ENCODE results near the gene CFAP74.

The CFAP74 gene

DNA sequence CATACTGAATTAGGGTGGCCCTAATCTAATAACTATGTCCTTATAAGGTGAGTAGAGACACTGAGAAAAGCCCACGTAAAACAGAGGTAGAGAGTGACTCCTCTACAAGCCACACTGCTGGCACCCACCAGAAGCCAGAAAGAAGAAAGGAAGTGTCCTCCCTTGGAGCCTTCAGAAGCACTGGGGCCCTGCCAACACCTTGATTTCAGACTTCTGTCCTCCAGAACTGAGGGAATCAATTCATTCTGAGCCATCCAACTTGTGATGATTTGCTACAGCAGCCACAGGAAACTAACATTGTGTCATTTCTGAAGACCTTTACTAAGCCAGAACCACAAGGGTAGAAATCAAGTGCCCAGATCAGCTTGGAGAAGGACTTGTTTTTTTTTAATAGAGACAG lies 127.7 kb downstream of the CFAP74 start:
- no peak overlapping the region for H3K4me2 ChIP-seq (ENCODE audit: insufficient read depth, low read length)
- H3K4me1 ChIP-seq (ENCODE audit: insufficient read depth, low read length): no peaks in the 10 kb centered on the region
- H3K4me3 ChIP-seq (ENCODE audit: low read depth in 1 of 2, low read length in 2 of 2): no peak overlapping the region
- H3K27ac ChIP-seq (ENCODE audit: low read length): no peak overlapping the region
- TF ChIP-seq EZH2 (IDR thresholded peaks at IDR 0.05; ENCODE audit: borderline replicate concordance, low read depth, low read length, severe bottlenecking) (no peak), CTCF (IDR thresholded peaks at IDR 0.05; ENCODE audit: borderline replicate concordance, extremely low read depth, low read length, poor library complexity, severe bottlenecking) (no peak)
- H3K79me2 ChIP-seq (ENCODE audit: insufficient read depth, low read length): peaks cover 100% of the 10 kb centered on the region
- H4K20me1 ChIP-seq (ENCODE audit: insufficient read depth, low read length): peaks cover 93% of the 10 kb centered on the region
- H3K9me3 ChIP-seq (ENCODE audit: insufficient read depth, low read length, severe bottlenecking): no peaks in the 10 kb centered on the region
- H3K36me3 ChIP-seq (ENCODE audit: insufficient read depth, low read length): peaks cover 80% of the 10 kb centered on the region
- no peak overlapping the region for H3K9ac ChIP-seq (ENCODE audit: low read depth, low read length)
- DNase-seq (no peak), ATAC-seq (ENCODE audit: insufficient read depth, low read depth) (no peak)
- no peaks in the 10 kb centered on the region for H3K27me3 ChIP-seq (ENCODE audit: insufficient read depth, low read length, poor library complexity)
- no peak overlapping the region for H2AFZ ChIP-seq (ENCODE audit: low read depth, low read length)

GRCh38 chr1:1874901-1875300 lies 128.7 kb downstream of the CFAP74 start:
- Histone ChIP-seq H3K27ac (ENCODE audit: low read length) (no peak overlapping the region), H3K4me3 (ENCODE audit: low read depth in 1 of 2, low read length in 2 of 2) (no peak overlapping the region), H2AFZ (ENCODE audit: low read depth, low read length) (no peak overlapping the region), H3K36me3 (ENCODE audit: insufficient read depth, low read length) (peaks cover 81% of the 10 kb centered on the region), H3K27me3 (ENCODE audit: insufficient read depth, low read length, poor library complexity) (no peaks in the 10 kb centered on the region), H4K20me1 (ENCODE audit: insufficient read depth, low read length) (peaks cover 94% of the 10 kb centered on the region), H3K9me3 (ENCODE audit: insufficient read depth, low read length, severe bottlenecking) (no peaks in the 10 kb centered on the region), H3K9ac (ENCODE audit: low read depth, low read length) (no peak overlapping the region), H3K4me2 (ENCODE audit: insufficient read depth, low read length) (no peak overlapping the region), H3K79me2 (ENCODE audit: insufficient read depth, low read length) (peaks cover 100% of the 10 kb centered on the region), H3K4me1 (ENCODE audit: insufficient read depth, low read length) (no peaks in the 10 kb centered on the region)
- ATAC-seq (ENCODE audit: insufficient read depth, low read depth) (no peak), DNase-seq (no peak)
- TF ChIP-seq EZH2 (IDR thresholded peaks at IDR 0.05; ENCODE audit: borderline replicate concordance, low read depth, low read length, severe bottlenecking): no peak
- TF ChIP-seq CTCF (IDR thresholded peaks at IDR 0.05; ENCODE audit: borderline replicate concordance, extremely low read depth, low read length, poor library complexity, severe bottlenecking): no peak

DNA sequence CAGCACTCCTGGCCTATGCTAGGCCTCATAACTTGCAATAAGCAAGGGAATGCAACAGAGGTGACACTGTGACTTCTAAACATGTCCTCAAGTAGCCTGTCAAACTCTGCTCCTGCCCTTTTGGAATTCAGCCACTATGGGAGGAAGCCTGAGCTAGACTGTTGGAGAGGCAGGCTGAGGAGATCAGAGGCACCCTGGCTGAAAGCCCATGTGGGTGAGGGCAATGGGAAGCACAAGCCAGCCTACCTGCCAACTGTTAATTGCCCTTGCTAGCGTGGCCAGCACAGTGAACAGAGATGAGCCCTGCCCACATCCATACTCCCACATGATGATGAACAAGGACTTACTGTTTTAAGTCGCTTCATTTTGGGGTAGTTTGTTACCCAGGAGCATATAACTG lies 130.4 kb downstream of the CFAP74 start:
- H3K9ac ChIP-seq (ENCODE audit: low read depth, low read length): no peak overlapping the region
- no peak overlapping the region for H2AFZ ChIP-seq (ENCODE audit: low read depth, low read length)

More for the DNA sequence above, 130.4 kb downstream of the CFAP74 start:
- Histone ChIP-seq H3K4me3 (ENCODE audit: low read depth in 1 of 2, low read length in 2 of 2) (no peak overlapping the region), H3K9me3 (ENCODE audit: insufficient read depth, low read length, severe bottlenecking) (no peaks in the 10 kb centered on the region), H4K20me1 (ENCODE audit: insufficient read depth, low read length) (peaks cover 89% of the 10 kb centered on the region), H3K27me3 (ENCODE audit: insufficient read depth, low read length, poor library complexity) (no peaks in the 10 kb centered on the region), H3K4me1 (ENCODE audit: insufficient read depth, low read length) (no peaks in the 10 kb centered on the region), H3K4me2 (ENCODE audit: insufficient read depth, low read length) (no peak overlapping the region), H3K79me2 (ENCODE audit: insufficient read depth, low read length) (peaks cover 99% of the 10 kb centered on the region), H3K27ac (ENCODE audit: low read length) (no peak overlapping the region), H3K36me3 (ENCODE audit: insufficient read depth, low read length) (peaks cover 75% of the 10 kb centered on the region)
- TF ChIP-seq EZH2 (IDR thresholded peaks at IDR 0.05; ENCODE audit: borderline replicate concordance, low read depth, low read length, severe bottlenecking) (no peak), CTCF (IDR thresholded peaks at IDR 0.05; ENCODE audit: borderline replicate concordance, extremely low read depth, low read length, poor library complexity, severe bottlenecking) (no peak)
- ATAC-seq (ENCODE audit: insufficient read depth, low read depth) (no peak), DNase-seq (no peak)

Measured in DND-41 (cell line).